Measurements from ENCODE around the gene RIMBP2.

The RIMBP2 gene

DNA sequence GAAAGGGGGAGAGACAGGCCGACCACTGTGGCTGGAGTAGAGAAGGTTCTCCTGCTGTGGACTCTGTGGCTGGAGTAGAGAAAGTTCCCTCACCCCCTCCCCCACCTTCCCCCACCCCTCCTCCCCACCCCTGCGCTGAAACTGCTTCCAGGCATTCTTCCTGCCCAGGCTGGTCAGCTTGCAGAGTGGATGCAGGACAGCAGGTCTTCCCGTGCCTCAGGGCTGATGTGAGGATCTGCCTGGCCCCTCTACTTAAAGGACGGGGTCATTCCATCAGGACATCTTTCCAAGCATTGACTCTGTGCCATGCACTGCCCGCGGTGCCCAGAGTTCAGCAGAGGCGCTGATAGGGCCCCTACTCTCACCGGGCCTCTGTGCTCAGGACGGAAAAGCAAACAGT, 13.2 kb upstream of the RIMBP2 start:
- no peak for DNase-seq

GRCh38 chr12:130728158-130729058, 12.3 kb upstream of the RIMBP2 start:
- no peak for DNase-seq

GRCh38 chr12:130719263-130719859, 3.3 kb upstream of the RIMBP2 start:
- no peak for DNase-seq

DNA sequence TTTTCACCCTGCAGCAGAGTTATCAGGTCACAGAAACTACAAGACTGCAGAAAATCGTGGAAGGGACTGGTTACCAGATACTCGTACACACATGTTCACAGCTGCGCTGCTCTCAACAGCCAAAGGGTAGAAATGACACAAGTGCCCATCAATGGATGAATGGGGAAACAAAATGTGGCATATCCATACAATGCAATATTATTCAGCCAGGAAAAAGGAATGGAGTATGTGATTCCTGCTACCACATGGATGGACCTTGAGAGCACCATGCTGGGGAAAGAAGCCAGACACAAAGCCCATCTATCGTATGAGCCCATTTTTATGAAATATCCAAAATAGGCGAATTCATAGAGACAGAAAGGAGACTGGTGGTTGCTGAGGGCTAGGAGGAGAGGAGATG, 1.7 kb upstream of the RIMBP2 start:
- no peak for DNase-seq

DNA sequence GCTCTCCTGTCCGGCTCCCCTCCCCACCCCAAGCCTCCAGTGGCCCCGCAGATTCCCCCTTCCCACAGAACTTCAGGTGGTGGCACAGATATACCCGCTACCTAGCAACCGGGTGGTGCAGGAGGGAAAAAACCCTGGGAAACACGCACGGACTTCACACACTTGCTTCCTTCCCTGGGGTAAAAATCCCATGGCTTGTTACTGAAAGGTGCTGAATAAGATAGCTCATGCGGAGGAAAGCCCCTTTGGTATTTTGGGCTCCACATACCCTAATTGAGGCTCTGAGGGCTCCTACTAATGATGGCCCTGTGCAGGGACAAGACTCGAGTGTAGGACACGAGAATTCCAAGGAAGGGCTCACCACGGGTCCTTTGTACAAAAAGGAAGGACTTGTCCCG, 869 bp upstream of the RIMBP2 start:
- DNase-seq, result no peak

DNA sequence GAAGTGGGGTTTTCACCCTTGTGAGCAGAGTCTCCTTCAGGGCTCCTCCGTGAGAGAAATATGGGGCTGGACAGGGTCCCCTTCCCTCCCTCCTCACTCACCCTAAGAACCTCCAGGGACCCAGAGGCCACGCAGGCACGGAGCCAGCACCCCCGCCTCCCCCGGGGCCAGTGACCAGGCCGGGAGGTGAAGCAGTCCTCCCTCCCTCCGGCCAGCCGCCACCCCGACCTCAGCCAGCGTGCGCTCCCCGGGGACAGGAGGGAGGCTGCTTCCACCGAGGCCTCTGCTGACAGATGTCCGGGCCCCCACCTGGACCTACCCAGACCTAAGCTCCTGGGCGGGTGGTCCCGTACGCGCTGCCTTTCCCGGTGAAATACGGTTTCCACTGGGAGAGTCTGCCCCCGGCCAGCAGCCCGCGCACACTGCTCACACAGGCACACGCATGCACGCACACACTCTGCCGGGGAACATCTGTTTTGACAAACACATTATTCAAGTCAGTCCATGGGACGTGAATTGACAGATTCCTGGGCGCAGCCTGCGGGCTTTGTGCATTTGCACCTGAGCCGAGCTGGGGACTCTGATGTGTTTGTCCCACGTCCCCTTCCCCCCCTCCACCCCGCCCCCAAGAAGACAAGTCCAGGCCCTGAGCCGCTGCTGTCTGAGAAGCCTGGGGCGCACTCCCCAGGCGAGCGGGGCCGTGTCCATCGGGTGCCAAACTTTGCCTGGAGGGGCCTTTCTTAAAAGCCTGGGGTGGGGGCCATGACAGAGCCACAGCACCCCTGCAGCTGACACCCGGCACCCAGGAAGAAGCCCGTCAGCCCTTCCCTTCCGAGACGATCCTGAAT, 725 bp downstream of the RIMBP2 start:
- no peak for DNase-seq

- DNase-seq, result no peak
Measured at GRCh38 chr12:130714591-130715149, 1.4 kb downstream of the RIMBP2 start.

GRCh38 chr12:130714091-130714590, 2.0 kb downstream of the RIMBP2 start:
- DNase-seq, result no peak

DNA sequence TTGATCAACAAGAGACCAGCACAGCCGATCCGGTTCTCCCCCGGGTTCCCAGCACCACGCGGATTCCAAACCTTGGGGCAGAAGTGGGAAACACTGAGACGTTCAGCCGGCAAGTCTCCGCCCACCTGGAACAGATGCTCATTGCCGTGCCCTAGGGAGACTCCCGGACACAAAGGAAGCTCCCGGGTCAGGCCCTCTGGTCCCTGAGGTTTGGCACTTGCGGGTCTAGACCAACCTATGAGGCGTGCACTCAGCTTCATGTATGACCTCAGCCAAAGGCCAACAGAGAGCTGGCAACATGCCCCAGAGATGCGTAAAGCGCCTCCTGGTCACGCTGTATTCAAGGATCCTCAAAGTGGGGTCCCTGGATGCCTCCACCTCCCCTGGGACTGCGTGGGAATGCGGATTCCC, 2.5 kb downstream of the RIMBP2 start:
- DNase-seq, result no peak

DNA sequence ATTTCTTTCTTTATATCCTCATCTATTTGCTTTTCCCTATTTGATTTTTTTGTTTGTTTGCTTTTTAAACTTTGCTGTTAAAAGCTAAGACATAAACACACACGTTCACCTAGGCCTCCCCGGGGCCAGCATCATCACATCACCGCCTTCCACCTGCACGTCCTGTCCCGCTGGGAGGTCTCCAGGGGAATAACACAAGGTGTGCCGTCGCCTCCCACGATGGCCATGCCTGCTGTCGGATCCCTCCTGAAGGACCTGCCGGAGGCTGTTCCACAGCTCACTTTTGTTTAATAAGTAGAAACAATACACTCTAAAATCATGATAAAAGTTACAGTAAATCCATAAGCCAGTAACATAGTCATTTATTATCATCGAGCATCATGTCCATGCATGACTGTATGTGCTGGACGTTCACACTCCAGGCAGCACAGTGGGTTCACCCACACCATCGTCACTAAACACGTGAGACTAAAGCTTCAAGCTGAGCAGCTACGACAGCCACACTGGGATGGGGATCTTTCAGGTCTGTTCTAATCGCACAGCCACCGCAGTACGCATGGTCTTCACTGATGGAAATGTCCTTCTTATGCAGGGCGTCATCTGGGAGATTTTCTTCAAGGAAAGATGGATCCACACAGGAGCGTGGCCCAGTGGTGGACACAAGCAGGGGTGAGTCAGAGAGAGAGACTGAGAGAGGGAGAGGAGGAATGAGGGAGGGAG, 3.6 kb downstream of the RIMBP2 start:
- DNase-seq, result no peak

DNA sequence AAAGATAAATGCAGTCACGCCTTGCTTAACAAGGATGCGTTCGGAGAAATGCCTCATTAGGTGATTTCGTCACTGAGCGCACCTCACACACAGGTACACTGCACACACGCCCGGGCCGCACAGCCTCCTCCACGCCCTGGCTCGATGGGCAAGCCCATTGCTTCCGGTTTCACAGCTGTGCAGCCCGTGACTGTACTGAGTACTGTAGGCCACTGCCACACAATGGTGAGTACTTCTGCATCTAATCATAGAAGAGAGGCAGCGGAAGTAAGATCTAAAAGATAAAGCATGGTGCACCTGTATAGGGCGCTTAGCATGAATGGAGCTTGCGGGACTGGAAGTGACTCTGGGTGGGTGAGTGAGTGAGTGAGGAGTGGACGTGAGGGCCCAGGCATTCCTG, 4.3 kb downstream of the RIMBP2 start:
- DNase-seq, result no peak

DNA sequence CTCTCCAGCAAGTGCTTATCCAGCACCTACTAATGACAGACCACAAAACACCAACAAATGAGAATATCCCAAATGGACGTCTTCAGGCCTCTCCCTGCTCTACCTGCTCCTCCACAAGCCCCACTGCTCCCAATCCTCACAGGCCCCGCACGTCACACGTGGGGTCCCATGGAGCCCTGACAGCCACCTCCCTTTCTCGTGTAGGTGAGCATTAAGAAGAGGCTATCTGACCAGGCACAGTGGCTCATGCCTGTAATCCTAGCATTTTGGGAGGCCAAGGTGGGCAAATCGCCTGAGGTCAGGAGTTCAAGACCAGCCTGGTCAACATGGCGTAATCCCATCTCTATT, 5.4 kb downstream of the RIMBP2 start:
- DNase-seq, result no peak

DNA sequence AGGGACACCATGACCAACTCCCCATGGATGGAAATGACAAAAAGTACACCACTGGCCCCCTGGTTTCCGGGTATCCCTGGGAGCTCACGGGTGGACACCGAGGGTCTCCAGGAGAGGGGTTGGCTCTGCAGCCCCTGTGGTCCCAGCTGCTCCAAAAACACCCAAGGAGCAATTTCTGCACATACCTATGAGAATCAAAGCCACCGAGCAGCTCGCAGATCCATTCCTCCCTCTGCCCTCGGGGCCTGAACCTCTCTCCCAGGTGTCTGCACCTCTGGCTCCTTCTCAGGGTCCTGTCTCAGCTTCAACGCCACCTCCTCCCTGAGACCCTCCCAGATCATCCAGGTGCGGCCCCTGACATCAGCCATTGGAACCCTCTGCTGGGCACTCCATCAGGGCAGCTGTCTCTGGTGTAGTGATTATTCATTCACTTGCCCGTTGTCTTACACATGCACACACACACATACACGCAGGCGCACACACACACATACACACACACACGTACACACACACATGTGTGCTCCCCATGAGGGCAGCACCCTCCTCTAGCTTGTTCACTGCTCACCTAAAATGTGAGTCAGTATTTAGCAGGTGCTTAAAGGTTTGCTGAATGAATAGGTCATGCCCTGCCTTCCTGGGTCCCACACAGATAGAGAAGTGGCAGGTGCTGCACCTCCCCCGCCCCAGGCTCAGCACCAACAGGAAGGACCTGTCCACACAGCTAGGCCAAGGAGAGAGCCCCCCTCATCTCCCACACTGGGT, 5.9 kb downstream of the RIMBP2 start:
- no peak for DNase-seq

DNA sequence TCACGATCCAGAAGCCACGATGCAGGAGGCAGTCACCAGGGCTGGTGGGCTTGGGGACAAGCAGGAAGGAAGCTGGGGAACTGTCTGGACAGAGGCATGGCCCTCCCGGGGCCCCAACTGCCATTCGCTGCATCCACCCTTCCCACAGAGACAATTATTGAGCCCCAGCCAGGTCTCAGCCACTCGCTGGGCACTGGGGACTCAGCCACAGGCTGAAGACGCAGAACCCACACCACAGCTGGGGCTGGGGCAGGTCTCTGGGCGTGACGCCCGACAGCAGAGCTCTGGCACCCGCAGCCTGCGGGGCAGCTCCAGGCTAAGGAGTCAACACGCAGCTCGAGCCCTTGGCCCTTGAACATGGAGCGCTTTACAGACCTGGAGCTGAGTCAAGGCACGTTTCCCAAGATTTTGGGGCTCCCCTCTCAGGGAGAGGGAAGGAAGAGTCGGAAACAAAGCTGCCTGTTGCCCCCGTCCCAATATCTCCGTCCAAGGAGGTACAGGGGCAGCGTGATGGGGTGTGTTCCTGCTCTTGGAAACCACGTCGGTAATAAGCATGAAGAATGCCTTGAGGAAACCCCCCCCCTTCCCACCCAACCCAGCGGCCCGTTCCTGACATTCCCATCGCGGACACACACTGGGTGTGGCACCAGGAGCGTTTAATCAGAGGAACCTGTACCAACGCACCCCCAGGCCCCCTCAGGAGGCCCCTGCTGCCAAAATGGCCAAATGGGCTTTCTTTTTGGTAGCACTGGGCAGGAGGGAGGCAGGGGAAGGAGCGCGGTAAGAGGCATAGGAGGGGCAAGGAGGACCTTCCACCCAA, 6.7 kb downstream of the RIMBP2 start:
- DNase-seq, result no peak

DNA sequence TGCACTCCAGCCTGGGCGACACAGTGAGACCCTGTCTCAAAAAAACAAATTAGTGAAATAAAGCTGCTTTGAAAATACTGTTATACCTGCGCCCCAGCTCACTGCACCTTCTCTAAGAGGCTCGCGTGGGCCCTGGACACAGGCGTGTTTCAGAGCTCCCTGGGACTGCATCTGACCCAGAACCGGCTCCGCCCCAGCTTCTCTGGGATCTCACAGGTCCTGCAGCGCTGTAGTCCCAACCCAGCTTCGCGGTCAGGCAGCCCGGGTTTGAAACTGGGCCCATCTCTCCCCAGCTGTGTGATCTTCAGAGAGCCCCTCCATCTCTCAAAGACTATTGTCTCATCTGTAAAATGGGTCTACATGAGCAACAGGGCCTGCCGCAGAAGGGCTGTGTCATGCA, 7.5 kb downstream of the RIMBP2 start:
- DNase-seq, result no peak

DNA sequence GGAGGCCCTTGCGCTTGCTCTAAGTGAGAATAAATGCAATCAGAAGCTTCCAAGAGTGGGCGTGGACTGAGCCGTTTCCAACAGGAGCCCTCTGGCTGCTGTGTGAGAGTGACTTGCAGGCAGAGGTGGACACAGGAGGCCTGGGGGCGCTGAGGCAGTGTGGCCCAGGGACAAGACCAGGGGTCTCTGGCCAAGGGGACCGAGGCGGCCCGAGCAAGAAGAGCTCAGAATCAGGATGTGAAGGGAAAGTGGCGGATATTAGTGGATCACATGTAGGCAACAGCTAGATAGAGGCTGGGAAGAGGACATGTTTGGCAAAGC, 8.6 kb downstream of the RIMBP2 start:
- DNase-seq, result no peak

DNA sequence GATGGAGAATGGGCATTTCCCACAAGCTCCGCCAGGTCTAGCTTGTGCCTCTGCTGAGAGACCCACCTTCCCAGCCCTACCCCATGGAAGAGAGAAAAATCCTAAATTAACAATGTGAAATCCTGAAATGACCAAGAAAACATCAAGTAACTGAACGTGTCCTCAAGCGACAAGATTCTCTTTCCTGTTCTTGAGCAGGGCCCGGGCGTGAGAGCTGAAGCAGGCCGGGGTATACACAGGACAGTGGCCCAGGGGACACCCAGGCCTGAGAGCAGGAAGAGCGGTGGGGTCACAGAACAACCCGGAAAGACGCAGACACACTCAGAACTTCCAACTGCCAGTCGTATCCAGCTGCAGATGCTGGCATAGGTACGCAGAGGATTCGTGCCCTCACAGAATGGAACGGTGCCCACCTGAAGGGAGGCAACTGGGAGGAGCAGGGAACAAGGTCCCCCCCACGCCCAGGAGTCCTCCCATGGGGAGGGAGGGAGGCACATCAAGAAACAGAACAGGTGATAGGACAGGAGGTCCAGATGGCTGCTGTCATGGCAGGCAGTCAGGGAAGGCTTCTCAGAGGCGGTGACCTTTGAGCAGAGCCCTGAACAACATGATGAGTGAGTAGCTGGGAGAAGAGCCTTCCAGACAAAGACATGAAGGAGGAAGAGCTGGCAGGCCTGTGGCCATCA, 9.1 kb downstream of the RIMBP2 start:
- no peak for DNase-seq

GRCh38 chr12:130706311-130706710, 9.8 kb downstream of the RIMBP2 start:
- DNase-seq, result no peak

GRCh38 chr12:130705178-130705822, 10.8 kb downstream of the RIMBP2 start:
- DNase-seq, result no peak

GRCh38 chr12:130704606-130705005, 11.5 kb downstream of the RIMBP2 start:
- no peak for DNase-seq
